Activated gamma-delta T cell (primary cell): ENCODE data around the gene PGAM2.
"Not testable (repeated sequence)": the region's sequence is repeated elsewhere in the genome, so short reads cannot be mapped to it uniquely, and the experiment has no call there.

Experiments
- DNase-seq: peaks from one replicate; lab custom pipeline; 2025; lab: John Stamatoyannopoulos, UW

The PGAM2 gene

GRCh38 chr7:44051611-44052220 lies 13.7 kb downstream of the PGAM2 start:
- DNase-seq, result no peak

GRCh38 chr7:44050915-44051560 lies 14.3 kb downstream of the PGAM2 start:
- no peak for DNase-seq

- no peak for DNase-seq
Observed at GRCh38 chr7:44050121-44050914, 15.0 kb downstream of the PGAM2 start.

GRCh38 chr7:44048031-44048795 lies 17.2 kb downstream of the PGAM2 start:
- DNase-seq, result no peak

- no peak for DNase-seq
Observed at GRCh38 chr7:44046321-44047061, 18.9 kb downstream of the PGAM2 start.

GRCh38 chr7:44045226-44046014 lies 19.9 kb downstream of the PGAM2 start:
- no peak for DNase-seq

- DNase-seq, result peak; percentile 79
Observed at GRCh38 chr7:44044315-44045225, 20.8 kb downstream of the PGAM2 start, which contains the start of gene DBNL. Gene DBNL, plus strand, starts transcription at chr7:44044702. Its CDS starts 36 bp downstream, at chr7:44044738.

GRCh38 chr7:44043902-44044301 lies 21.5 kb downstream of the PGAM2 start:
- no peak for DNase-seq

GRCh38 chr7:44042221-44042620 lies 23.1 kb downstream of the PGAM2 start:
- no peak for DNase-seq

- peak; percentile 60 for DNase-seq
Observed at GRCh38 chr7:44040493-44040891, 24.9 kb downstream of the PGAM2 start.

- not testable (repeated sequence) for DNase-seq
Observed at GRCh38 chr7:44039800-44040492, 25.4 kb downstream of the PGAM2 start.

GRCh38 chr7:44038961-44039558 lies 26.3 kb downstream of the PGAM2 start:
- DNase-seq, result peak; percentile 63

- DNase-seq, result not testable (repeated sequence)
Observed at GRCh38 chr7:44038553-44038952, 26.8 kb downstream of the PGAM2 start.

GRCh38 chr7:44037951-44038350 lies 27.4 kb downstream of the PGAM2 start:
- not testable (repeated sequence) for DNase-seq

- not testable (repeated sequence) for DNase-seq
Observed at GRCh38 chr7:44036364-44036763, 29.0 kb downstream of the PGAM2 start.

GRCh38 chr7:44033971-44034844 lies 31.2 kb downstream of the PGAM2 start:
- not testable (repeated sequence) for DNase-seq

- not testable (repeated sequence) for DNase-seq
Observed at GRCh38 chr7:44032031-44032430, 33.3 kb downstream of the PGAM2 start.
